Neural cell (in vitro differentiated cells): ENCODE results near the gene PHACTR4.

ENCODE experiments used
- MXI1 ChIP-seq: fragments of 450-650 bp; conservative IDR thresholded peaks from 2 replicates; pipeline ENCODE4 v1.6.1; 2014; ENCODE audit warnings: antibody characterized with exemption, mild to moderate bottlenecking; ENCODE audit not compliant: poor library complexity, severe bottlenecking
- POLR2AphosphoS5 ChIP-seq: IDR thresholded peaks from 2 replicates; pipeline ENCODE4 v1.6.1; 2012
- SMC3 ChIP-seq: fragments of 450-650 bp; conservative IDR thresholded peaks from 2 replicates; pipeline ENCODE4 v1.6.1; 2014; ENCODE audit warnings: antibody characterized with exemption, mild to moderate bottlenecking, moderate library complexity; ENCODE audit not compliant: poor library complexity
- TAF1 ChIP-seq: IDR thresholded peaks from 2 replicates; pipeline ENCODE4 v1.6.1; 2012; ENCODE audit warnings: low read depth
- TF ChIP-seq, protein P1 (sequence below): fragments of 450-650 bp; IDR thresholded peaks from 2 replicates; pipeline ENCODE4 v1.5.1; 2014; ENCODE audit warnings: antibody characterized with exemption, mild to moderate bottlenecking, moderate library complexity; ENCODE audit not compliant: poor library complexity, severe bottlenecking
- TF ChIP-seq, protein P2 (sequence below): IDR thresholded peaks from 2 replicates; pipeline ENCODE4 v1.6.1; 2012; ENCODE audit warnings: borderline replicate concordance

DNA sequence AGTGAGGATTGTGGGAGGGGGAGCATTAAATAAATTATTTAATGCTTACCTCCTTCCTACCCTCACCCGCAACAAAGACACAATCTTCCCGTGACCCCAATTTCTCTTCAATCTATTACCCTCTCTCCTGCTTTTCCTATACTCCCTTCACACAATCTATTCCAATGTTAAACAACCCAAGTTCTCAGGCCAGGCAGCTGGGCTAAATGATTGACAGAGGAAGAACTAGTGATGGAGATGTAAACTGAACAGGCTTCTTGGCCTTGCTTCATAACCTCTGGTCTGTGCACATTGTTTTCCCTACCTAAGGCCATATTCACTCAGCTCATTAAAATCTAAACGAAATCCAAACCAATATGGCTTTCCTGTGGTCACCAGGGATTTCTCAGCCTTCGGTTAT lies 132.4 kb downstream of the PHACTR4 start:
- TF ChIP-seq, protein P1, sequence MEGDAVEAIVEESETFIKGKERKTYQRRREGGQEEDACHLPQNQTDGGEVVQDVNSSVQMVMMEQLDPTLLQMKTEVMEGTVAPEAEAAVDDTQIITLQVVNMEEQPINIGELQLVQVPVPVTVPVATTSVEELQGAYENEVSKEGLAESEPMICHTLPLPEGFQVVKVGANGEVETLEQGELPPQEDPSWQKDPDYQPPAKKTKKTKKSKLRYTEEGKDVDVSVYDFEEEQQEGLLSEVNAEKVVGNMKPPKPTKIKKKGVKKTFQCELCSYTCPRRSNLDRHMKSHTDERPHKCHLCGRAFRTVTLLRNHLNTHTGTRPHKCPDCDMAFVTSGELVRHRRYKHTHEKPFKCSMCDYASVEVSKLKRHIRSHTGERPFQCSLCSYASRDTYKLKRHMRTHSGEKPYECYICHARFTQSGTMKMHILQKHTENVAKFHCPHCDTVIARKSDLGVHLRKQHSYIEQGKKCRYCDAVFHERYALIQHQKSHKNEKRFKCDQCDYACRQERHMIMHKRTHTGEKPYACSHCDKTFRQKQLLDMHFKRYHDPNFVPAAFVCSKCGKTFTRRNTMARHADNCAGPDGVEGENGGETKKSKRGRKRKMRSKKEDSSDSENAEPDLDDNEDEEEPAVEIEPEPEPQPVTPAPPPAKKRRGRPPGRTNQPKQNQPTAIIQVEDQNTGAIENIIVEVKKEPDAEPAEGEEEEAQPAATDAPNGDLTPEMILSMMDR, result no peak
- TF ChIP-seq SMC3 (no peak), POLR2AphosphoS5 (no peak), MXI1 (no peak), TAF1 (no peak)
- TF ChIP-seq, protein P2, sequence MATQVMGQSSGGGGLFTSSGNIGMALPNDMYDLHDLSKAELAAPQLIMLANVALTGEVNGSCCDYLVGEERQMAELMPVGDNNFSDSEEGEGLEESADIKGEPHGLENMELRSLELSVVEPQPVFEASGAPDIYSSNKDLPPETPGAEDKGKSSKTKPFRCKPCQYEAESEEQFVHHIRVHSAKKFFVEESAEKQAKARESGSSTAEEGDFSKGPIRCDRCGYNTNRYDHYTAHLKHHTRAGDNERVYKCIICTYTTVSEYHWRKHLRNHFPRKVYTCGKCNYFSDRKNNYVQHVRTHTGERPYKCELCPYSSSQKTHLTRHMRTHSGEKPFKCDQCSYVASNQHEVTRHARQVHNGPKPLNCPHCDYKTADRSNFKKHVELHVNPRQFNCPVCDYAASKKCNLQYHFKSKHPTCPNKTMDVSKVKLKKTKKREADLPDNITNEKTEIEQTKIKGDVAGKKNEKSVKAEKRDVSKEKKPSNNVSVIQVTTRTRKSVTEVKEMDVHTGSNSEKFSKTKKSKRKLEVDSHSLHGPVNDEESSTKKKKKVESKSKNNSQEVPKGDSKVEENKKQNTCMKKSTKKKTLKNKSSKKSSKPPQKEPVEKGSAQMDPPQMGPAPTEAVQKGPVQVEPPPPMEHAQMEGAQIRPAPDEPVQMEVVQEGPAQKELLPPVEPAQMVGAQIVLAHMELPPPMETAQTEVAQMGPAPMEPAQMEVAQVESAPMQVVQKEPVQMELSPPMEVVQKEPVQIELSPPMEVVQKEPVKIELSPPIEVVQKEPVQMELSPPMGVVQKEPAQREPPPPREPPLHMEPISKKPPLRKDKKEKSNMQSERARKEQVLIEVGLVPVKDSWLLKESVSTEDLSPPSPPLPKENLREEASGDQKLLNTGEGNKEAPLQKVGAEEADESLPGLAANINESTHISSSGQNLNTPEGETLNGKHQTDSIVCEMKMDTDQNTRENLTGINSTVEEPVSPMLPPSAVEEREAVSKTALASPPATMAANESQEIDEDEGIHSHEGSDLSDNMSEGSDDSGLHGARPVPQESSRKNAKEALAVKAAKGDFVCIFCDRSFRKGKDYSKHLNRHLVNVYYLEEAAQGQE, result no peak
